K562 (cell line): Measurements from ENCODE around the gene PDZK1IP1. TPM values are rescaled to one million over a fixed set of nuclear protein-coding genes. Genes with fewer than 3 reads are reported as not detected.

Experiments
- ATAC-seq: fragments of 200-7000 bp; cut with Tn5 transposase; 3 replicates; pipeline ENCODE4 v1.9.1; 2020; ENCODE audit warnings: moderate library complexity
- BruUV-seq: library from RNA; stranded (reverse); fragments of 400-500 nt; replicated peaks from 2 replicates; lab custom pipeline; 2021; lab: Mats Ljungman, UMichigan
- CTCF ChIA-PET: fragments of 300-600 bp; formaldehyde crosslinking; extraction: SDS; loops from one replicate; lab custom pipeline; 2021; ENCODE audit warnings: low intra/inter-chr PET ratio; lab: Yijun Ruan, JAX
- POLR2A ChIA-PET: fragments of 300-600, 350-650 bp; sonication (Branson Sonifier 250); formaldehyde crosslinking; extraction: SDS; loops from one replicate; lab custom pipeline; 2021; ENCODE audit warnings: antibody characterized with exemption, inconsistent platforms; lab: Yijun Ruan, JAX
- DNase-seq, 4 experiments: peaks; one replicate each; pipeline versions ENCODE4 v3.0.0 to v3.0.0-alpha.2; 2011 to 2018; ENCODE audit warnings: low spot score in 3 of 4, mixed read lengths in 3 of 4; ENCODE audit errors: extremely low read depth in 1 of 4
- FAIRE-seq: peaks from 2 replicates; lab custom pipeline; 2011; peaks lifted over from hg19 to GRCh38; lab: Jason Lieb, UNC
- H2AFZ ChIP-seq: 2 replicates; pipeline ENCODE4 v1.6.0; 2011; ENCODE audit warnings: low read depth, low read length, control low read depth, inconsistent platforms
- H3K27ac ChIP-seq: fragments of 200-600 bp; 3 replicates; pipeline ENCODE4 v1.8.0; 2011; ENCODE audit warnings: low read depth, mild to moderate bottlenecking, control low read depth, inconsistent platforms, low read length, moderate library complexity, mixed read lengths; ENCODE audit errors: extremely low read depth
- H3K27me3 ChIP-seq, 2 experiments: fragments of 300-600 bp in 1 of 2; 2 replicates in 1 of 2; 3 replicates in 1 of 2; pipeline versions ENCODE4 v1.6.0 to v1.8.0; 2011; ENCODE audit warnings: inconsistent platforms in 2 of 2, low read length in 2 of 2, mild to moderate bottlenecking in 1 of 2, mixed read lengths in 1 of 2, moderate library complexity in 1 of 2; ENCODE audit not compliant: control insufficient read depth in 2 of 2, insufficient read depth in 2 of 2
- H3K36me3 ChIP-seq: fragments of 300-600 bp; 3 replicates; pipeline ENCODE4 v1.8.0; 2011; ENCODE audit warnings: mild to moderate bottlenecking, low read length, inconsistent platforms; ENCODE audit not compliant: control insufficient read depth, insufficient read depth
- H3K4me1 ChIP-seq, 2 experiments: fragments of 200-600 bp in 1 of 2; replicated peaks in 1 of 2; 2 replicates in 1 of 2; 3 replicates in 1 of 2; pipeline versions ENCODE4 v1.5.1 to v1.8.0; 2011; ENCODE audit warnings: inconsistent platforms in 2 of 2, low read length in 2 of 2, mild to moderate bottlenecking in 1 of 2, mixed read lengths in 1 of 2, moderate library complexity in 1 of 2; ENCODE audit not compliant: control insufficient read depth in 2 of 2, insufficient read depth in 2 of 2
- H3K4me2 ChIP-seq: 2 replicates; pipeline ENCODE4 v1.6.1; 2011; ENCODE audit warnings: low read length, control low read depth, inconsistent platforms, mixed read lengths; ENCODE audit not compliant: insufficient read depth
- H3K4me3 ChIP-seq: fragments of 200-600 bp; sonication (generic), shearing (Covaris generic); 2 replicates; pipeline ENCODE4 v1.5.1; 2016; ENCODE audit warnings: control low read depth, inconsistent platforms
- H3K79me2 ChIP-seq: fragments of 200-600 bp; 3 replicates; pipeline ENCODE4 v1.8.0; 2011; ENCODE audit warnings: low read length, inconsistent platforms; ENCODE audit not compliant: control insufficient read depth, insufficient read depth
- H3K9ac ChIP-seq, 2 experiments: 2 replicates each; pipeline versions ENCODE4 v1.6.0 to v1.6.1; 2011; ENCODE audit warnings: low read depth in 2 of 2, low read length in 2 of 2, control low read depth in 1 of 2, inconsistent platforms in 1 of 2, mild to moderate bottlenecking in 1 of 2, mixed read lengths in 1 of 2; ENCODE audit not compliant: insufficient read depth in 1 of 2
- H3K9me1 ChIP-seq: one replicate; pipeline ENCODE4 v1.6.0; 2011; ENCODE audit warnings: inconsistent platforms, mild to moderate bottlenecking, low read length, moderate library complexity; ENCODE audit not compliant: control insufficient read depth, insufficient read depth
- H3K9me3 ChIP-seq: replicated peaks from 2 replicates; pipeline ENCODE4 v1.5.1; 2011; ENCODE audit warnings: low read depth, low read length, inconsistent platforms; ENCODE audit not compliant: control insufficient read depth, insufficient read depth
- H4K20me1 ChIP-seq: replicated peaks from 2 replicates; pipeline ENCODE4 v1.6.1; 2011; ENCODE audit warnings: low read length, inconsistent platforms, mixed read lengths; ENCODE audit not compliant: control insufficient read depth, insufficient read depth
- EWSR1 ChIP-seq: fragments of 450-650 bp; IDR thresholded peaks from 2 replicates; pipeline ENCODE4 v1.6.1; 2018; ENCODE audit warnings: borderline replicate concordance, mild to moderate bottlenecking, low read depth, moderate library complexity; ENCODE audit not compliant: partially characterized antibody
- RNF2 ChIP-seq: sonication (generic); IDR thresholded peaks from 2 replicates; pipeline ENCODE4 v1.6.1; 2016
- ZKSCAN3 ChIP-seq: fragments of 250-450 bp; sonication (Bioruptor Pico); IDR thresholded peaks from 2 replicates; pipeline ENCODE4 v1.4.0; 2020
- ZNF24 ChIP-seq: fragments of 450-650 bp; IDR thresholded peaks from 2 replicates; pipeline ENCODE4 v1.6.1; 2016
- WGBS: fragments of 100-300 bp; shearing (Covaris generic); methylation state at CpG from one replicate; pipeline ENCODE4 v1.1.6; 2016; ENCODE audit warnings: low coverage, mixed read lengths; ENCODE audit not compliant: insufficient coverage; ENCODE audit errors: missing lambda C conversion rate; 5-methylcytosine and 5-hydroxymethylcytosine counted together
- in situ Hi-C: fragments of 300-500 bp; cut with MboI; formaldehyde crosslinking; loops from 4 replicates; pipeline ENCODE4 v1.15.0; 2018; ENCODE audit warnings: inconsistent platforms, mixed read lengths
- intact Hi-C: fragments of 100-400 bp; cut with micrococcal nuclease; formaldehyde crosslinking; loops from 2 replicates; pipeline ENCODE4 v1.14.2; 2022
- polyA plus RNA-seq, 8 experiments: library from polyadenylated mRNA; depleted of rRNA in 4 of 8; stranded (reverse) in 5 of 8; unstranded in 3 of 8; fragments of >200 nt; fragmentation: Nextera tagmentation in 2 of 8; fragmentation: Illumina TruSeq in 1 of 8; extraction: Ambion mirVana in 2 of 8; extraction: Trizol in 1 of 8; gene quantifications; 2 replicates each; pipeline versions ENCODE4 v1.2.1 to v1.2.3, GENCODE V29; 2011 to 2014; ENCODE audit warnings: inconsistent platforms in 1 of 8, missing spikeins in 1 of 8
- total RNA-seq, 7 experiments: library from RNA; depleted of rRNA in 6 of 7; stranded (reverse); fragments of >200 nt in 6 of 7; fragmentation: Illumina TruSeq in 2 of 7; extraction: Trizol in 2 of 7; gene quantifications; 2 replicates each; pipeline versions ENCODE4 v1.2.1 to v1.2.3, GENCODE V29; 2011 to 2021; ENCODE audit warnings: low replicate concordance in 1 of 7
- TF ChIP-seq, protein P1 (sequence below), 2 experiments: IDR thresholded peaks in 1 of 2; conservative IDR thresholded peaks in 1 of 2; 2 replicates each; pipeline ENCODE4 v1.6.1; 2016; ENCODE audit warnings: low read depth in 2 of 2, mild to moderate bottlenecking in 1 of 2, missing compliant biosample characterization in 1 of 2, missing genetic modification characterization in 1 of 2, moderate library complexity in 1 of 2
- TF ChIP-seq, protein P2 (sequence below): fragments of 450-650 bp; IDR thresholded peaks from 2 replicates; pipeline ENCODE4 v1.6.1; 2016; ENCODE audit warnings: mild to moderate bottlenecking, moderate library complexity

PDZK1IP1 gene
- total and polyA plus RNA-seq, 9 of the 15 experiments (the other 6 are each of a cell fraction or from before 2014, with no cell fraction given), result 0.17 to 0.68 (median 0.53) TPM; not detected in 2

DNA sequence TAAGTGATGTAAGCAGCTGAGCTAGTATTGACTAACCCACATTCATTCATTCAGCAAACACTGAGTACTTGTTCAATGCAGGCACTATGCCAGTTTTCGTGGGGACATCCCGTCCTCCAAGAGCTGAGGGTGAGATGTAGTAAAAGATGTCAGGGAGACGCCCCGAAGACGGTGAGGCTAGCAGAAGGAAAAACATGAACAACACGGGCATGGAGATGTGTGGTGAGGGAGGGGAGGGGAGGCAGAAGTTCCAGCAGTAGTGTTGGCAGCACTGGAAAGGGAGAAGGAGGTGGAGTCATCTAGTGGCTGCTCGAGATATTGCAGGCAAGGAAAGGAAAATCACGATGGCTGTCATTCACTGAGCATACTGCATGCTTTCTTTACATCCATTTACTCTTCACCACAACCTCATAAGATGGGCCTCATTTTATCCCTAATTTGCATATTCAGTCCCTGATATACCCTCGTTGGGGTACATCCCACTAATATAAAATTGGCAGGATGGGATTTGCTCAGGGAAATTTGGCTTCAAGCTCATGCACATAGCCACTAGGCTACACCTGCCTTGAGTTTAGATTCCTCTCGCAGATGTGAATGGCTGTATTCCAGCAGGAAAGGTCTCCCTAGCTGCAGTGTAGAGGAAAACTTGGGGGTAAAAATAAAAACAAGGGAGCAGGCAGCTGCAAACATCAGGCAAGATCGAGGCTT, 14.5 kb downstream of the PDZK1IP1 start:
- BruUV-seq, result no TSS peak
- 0 out of 2 replicates have a peak overlapping the region, but pooled peaks have one; percentile 18 for H2AFZ ChIP-seq
- no peak overlapping the region for H3K9ac ChIP-seq
- intact Hi-C loops, result loop anchor here (5.0 to 10.0 kb wide), 4 partner anchors 71 to 537 kb away; no protein-coding TSS in a partner anchor
- H3K79me2 ChIP-seq, result peaks cover 8% of the 10 kb centered on the region; the same call in 2 of the 3 replicates
- FAIRE-seq (peak; percentile 89), DNase-seq (peak; percentile 82 to 86 (median 82)), ATAC-seq (peak; percentile 58)
- H3K4me2 ChIP-seq, result peak overlapping the region; percentile 45; the same call in 1 of the 2 replicates
- no peak overlapping the region for H3K4me3 ChIP-seq
- no peaks in the 10 kb centered on the region for H4K20me1 ChIP-seq
- 7% methylated on average over 11 of the region's 11 CpGs for WGBS
- no peaks in the 10 kb centered on the region for H3K9me3 ChIP-seq
- in situ Hi-C loops, result loop anchor here (10.0 kb wide), 1 partner anchor 249 kb away; no protein-coding TSS in a partner anchor
- H3K27ac ChIP-seq, result no peak overlapping the region
- ChIA-PET POLR2A (interaction anchor here (1.0 to 1.5 kb wide), 2 partner anchors 17 to 98 kb away, joined by 3 read pairs; no protein-coding TSS in a partner anchor), CTCF (interaction anchor here (0.9 to 1.3 kb wide), 2 partner anchors 88 to 440 kb away, joined by 3 to 4 read pairs; no protein-coding TSS in a partner anchor)
- H3K4me1 ChIP-seq, result peaks cover 16 to 17% of the 10 kb centered on the region in 2 experiments
- H3K9me1 ChIP-seq, result no peaks in the 10 kb centered on the region
- H3K27me3 ChIP-seq, result peaks cover 4 to 5% of the 10 kb centered on the region in 2 experiments; a peak in 4 of 5 replicates
- H3K36me3 ChIP-seq, result no peaks in the 10 kb centered on the region
- TF ChIP-seq ZNF24, result peak; percentile 82
- no peak for TF ChIP-seq EWSR1
- TF ChIP-seq ZKSCAN3 (CRISPR knock-in tag), result no peak
- TF ChIP-seq, protein P1, sequence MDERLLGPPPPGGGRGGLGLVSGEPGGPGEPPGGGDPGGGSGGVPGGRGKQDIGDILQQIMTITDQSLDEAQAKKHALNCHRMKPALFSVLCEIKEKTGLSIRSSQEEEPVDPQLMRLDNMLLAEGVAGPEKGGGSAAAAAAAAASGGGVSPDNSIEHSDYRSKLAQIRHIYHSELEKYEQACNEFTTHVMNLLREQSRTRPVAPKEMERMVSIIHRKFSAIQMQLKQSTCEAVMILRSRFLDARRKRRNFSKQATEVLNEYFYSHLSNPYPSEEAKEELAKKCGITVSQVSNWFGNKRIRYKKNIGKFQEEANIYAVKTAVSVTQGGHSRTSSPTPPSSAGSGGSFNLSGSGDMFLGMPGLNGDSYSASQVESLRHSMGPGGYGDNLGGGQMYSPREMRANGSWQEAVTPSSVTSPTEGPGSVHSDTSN (CRISPR knock-in tag; IDR thresholded peaks at IDR 0.05; ENCODE audit: low read depth), result no peak
- TF ChIP-seq, protein P1 (tag; conservative IDR thresholded peaks at IDR 0.05; ENCODE audit: low read depth), result no peak
- TF ChIP-seq, protein P2, sequence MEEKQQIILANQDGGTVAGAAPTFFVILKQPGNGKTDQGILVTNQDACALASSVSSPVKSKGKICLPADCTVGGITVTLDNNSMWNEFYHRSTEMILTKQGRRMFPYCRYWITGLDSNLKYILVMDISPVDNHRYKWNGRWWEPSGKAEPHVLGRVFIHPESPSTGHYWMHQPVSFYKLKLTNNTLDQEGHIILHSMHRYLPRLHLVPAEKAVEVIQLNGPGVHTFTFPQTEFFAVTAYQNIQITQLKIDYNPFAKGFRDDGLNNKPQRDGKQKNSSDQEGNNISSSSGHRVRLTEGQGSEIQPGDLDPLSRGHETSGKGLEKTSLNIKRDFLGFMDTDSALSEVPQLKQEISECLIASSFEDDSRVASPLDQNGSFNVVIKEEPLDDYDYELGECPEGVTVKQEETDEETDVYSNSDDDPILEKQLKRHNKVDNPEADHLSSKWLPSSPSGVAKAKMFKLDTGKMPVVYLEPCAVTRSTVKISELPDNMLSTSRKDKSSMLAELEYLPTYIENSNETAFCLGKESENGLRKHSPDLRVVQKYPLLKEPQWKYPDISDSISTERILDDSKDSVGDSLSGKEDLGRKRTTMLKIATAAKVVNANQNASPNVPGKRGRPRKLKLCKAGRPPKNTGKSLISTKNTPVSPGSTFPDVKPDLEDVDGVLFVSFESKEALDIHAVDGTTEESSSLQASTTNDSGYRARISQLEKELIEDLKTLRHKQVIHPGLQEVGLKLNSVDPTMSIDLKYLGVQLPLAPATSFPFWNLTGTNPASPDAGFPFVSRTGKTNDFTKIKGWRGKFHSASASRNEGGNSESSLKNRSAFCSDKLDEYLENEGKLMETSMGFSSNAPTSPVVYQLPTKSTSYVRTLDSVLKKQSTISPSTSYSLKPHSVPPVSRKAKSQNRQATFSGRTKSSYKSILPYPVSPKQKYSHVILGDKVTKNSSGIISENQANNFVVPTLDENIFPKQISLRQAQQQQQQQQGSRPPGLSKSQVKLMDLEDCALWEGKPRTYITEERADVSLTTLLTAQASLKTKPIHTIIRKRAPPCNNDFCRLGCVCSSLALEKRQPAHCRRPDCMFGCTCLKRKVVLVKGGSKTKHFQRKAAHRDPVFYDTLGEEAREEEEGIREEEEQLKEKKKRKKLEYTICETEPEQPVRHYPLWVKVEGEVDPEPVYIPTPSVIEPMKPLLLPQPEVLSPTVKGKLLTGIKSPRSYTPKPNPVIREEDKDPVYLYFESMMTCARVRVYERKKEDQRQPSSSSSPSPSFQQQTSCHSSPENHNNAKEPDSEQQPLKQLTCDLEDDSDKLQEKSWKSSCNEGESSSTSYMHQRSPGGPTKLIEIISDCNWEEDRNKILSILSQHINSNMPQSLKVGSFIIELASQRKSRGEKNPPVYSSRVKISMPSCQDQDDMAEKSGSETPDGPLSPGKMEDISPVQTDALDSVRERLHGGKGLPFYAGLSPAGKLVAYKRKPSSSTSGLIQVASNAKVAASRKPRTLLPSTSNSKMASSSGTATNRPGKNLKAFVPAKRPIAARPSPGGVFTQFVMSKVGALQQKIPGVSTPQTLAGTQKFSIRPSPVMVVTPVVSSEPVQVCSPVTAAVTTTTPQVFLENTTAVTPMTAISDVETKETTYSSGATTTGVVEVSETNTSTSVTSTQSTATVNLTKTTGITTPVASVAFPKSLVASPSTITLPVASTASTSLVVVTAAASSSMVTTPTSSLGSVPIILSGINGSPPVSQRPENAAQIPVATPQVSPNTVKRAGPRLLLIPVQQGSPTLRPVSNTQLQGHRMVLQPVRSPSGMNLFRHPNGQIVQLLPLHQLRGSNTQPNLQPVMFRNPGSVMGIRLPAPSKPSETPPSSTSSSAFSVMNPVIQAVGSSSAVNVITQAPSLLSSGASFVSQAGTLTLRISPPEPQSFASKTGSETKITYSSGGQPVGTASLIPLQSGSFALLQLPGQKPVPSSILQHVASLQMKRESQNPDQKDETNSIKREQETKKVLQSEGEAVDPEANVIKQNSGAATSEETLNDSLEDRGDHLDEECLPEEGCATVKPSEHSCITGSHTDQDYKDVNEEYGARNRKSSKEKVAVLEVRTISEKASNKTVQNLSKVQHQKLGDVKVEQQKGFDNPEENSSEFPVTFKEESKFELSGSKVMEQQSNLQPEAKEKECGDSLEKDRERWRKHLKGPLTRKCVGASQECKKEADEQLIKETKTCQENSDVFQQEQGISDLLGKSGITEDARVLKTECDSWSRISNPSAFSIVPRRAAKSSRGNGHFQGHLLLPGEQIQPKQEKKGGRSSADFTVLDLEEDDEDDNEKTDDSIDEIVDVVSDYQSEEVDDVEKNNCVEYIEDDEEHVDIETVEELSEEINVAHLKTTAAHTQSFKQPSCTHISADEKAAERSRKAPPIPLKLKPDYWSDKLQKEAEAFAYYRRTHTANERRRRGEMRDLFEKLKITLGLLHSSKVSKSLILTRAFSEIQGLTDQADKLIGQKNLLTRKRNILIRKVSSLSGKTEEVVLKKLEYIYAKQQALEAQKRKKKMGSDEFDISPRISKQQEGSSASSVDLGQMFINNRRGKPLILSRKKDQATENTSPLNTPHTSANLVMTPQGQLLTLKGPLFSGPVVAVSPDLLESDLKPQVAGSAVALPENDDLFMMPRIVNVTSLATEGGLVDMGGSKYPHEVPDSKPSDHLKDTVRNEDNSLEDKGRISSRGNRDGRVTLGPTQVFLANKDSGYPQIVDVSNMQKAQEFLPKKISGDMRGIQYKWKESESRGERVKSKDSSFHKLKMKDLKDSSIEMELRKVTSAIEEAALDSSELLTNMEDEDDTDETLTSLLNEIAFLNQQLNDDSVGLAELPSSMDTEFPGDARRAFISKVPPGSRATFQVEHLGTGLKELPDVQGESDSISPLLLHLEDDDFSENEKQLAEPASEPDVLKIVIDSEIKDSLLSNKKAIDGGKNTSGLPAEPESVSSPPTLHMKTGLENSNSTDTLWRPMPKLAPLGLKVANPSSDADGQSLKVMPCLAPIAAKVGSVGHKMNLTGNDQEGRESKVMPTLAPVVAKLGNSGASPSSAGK, result no peak
- no peak for TF ChIP-seq RNF2
